KMS-11 (cell line): ENCODE results near the gene LASP1.
A peak's percentile ranks its signal among the peaks of the same experiment; 100 is the strongest.

ENCODE experiments used
- H2AFZ ChIP-seq: fragments of 200-600 bp; sonication (generic); 2 replicates; pipeline ENCODE4 v1.6.1; 2016; ENCODE audit warnings: antibody characterized with exemption, mixed run types, low read depth
- H3K27ac ChIP-seq: fragments of 200-600 bp; sonication (generic); 2 replicates; pipeline ENCODE4 v1.6.1; 2016; ENCODE audit warnings: mild to moderate bottlenecking, mixed run types
- H3K27me3 ChIP-seq: fragments of 200-600 bp; sonication (generic); 2 replicates; pipeline ENCODE4 v1.6.1; 2017; ENCODE audit warnings: mild to moderate bottlenecking, low read depth, mixed run types, moderate library complexity; ENCODE audit not compliant: insufficient read depth
- H3K36me3 ChIP-seq: fragments of 200-600 bp; sonication (generic); 2 replicates; pipeline ENCODE4 v1.6.1; 2017; ENCODE audit warnings: mild to moderate bottlenecking, mixed run types; ENCODE audit not compliant: insufficient read depth
- H3K4me1 ChIP-seq: fragments of 200-600 bp; sonication (generic); 2 replicates; pipeline ENCODE4 v1.6.1; 2016; ENCODE audit warnings: mild to moderate bottlenecking, low read depth, mixed run types; ENCODE audit not compliant: poor library complexity, severe bottlenecking
- H3K4me2 ChIP-seq: fragments of 200-600 bp; sonication (generic); 2 replicates; pipeline ENCODE4 v1.7.0; 2016; ENCODE audit warnings: mild to moderate bottlenecking, mixed run types
- H3K4me3 ChIP-seq: fragments of 200-600 bp; sonication (generic); IDR thresholded peaks from 2 replicates; pipeline ENCODE4 v1.6.1; 2017; ENCODE audit warnings: low read depth, low read length, mixed read lengths; ENCODE audit not compliant: insufficient read depth
- H3K79me2 ChIP-seq: fragments of 200-600 bp; sonication (generic); 2 replicates; pipeline ENCODE4 v1.6.1; 2016; ENCODE audit warnings: low read depth, mixed run types; ENCODE audit not compliant: insufficient read depth
- H3K9ac ChIP-seq: fragments of 200-600 bp; sonication (generic); 2 replicates; pipeline ENCODE4 v1.6.1; 2016; ENCODE audit warnings: mild to moderate bottlenecking, mixed run types
- H4K20me1 ChIP-seq: fragments of 200-600 bp; sonication (generic); 2 replicates; pipeline ENCODE4 v1.6.1; 2016; ENCODE audit warnings: mild to moderate bottlenecking, mixed run types; ENCODE audit not compliant: insufficient read depth
- CTCF ChIP-seq: fragments of 200-600 bp; sonication (generic); conservative IDR thresholded peaks from 2 replicates; pipeline ENCODE4 v1.6.1; 2017; ENCODE audit warnings: low read depth, mild to moderate bottlenecking, antibody characterized with exemption, low read length, moderate library complexity, mixed read lengths

Gene LASP1

DNA sequence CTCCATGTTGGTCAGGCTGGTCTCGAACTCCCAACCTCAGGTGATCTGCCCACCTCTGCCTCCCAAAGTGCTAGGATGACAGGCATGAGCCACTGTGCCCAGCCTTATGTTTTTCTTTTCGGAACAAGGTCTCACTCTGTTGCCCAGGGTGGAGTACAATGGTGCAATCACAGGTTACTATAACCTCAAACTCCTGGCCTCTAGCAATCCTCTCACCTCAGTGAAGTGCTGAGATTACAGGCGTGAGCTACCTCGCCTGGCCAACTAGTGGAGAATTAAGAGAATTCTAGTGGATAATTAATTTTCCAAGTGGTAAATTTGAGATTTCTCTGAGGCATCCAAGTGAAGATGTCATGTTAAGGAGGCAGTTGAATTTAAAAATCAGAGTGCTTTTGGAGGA lies 100.3 kb downstream of the LASP1 start:
- Histone ChIP-seq H3K4me1 (no peaks in the 10 kb centered on the region), H3K27ac (no peak overlapping the region), H3K9ac (no peak overlapping the region), H4K20me1 (no peaks in the 10 kb centered on the region), H2AFZ (no peak overlapping the region), H3K79me2 (no peaks in the 10 kb centered on the region), H3K36me3 (no peaks in the 10 kb centered on the region), H3K4me3 (no peak overlapping the region), H3K4me2 (no peak overlapping the region), H3K27me3 (no peaks in the 10 kb centered on the region)
- TF ChIP-seq CTCF, result 0 out of 2 replicates have a peak, but pooled peaks have one; percentile 17

GRCh38 chr17:38970804-38971203 lies 100.9 kb downstream of the LASP1 start:
- no peak overlapping the region for H3K9ac ChIP-seq
- no peaks in the 10 kb centered on the region for H3K79me2 ChIP-seq
- H3K27ac ChIP-seq, result no peak overlapping the region
- no peak overlapping the region for H2AFZ ChIP-seq
- H3K4me2 ChIP-seq, result no peak overlapping the region
- no peaks in the 10 kb centered on the region for H3K36me3 ChIP-seq
- no peak for TF ChIP-seq CTCF
- no peaks in the 10 kb centered on the region for H4K20me1 ChIP-seq
- H3K4me1 ChIP-seq, result no peaks in the 10 kb centered on the region
- H3K27me3 ChIP-seq, result no peaks in the 10 kb centered on the region
- H3K4me3 ChIP-seq, result no peak overlapping the region
